A549 treated with DMSO at 1 μM for 4 hours (cell line): ENCODE data around the gene AK3. TPM values are rescaled to one million over a fixed set of nuclear protein-coding genes. Genes with fewer than 3 reads are reported as not detected.

Experiments
- total RNA-seq: library from RNA; stranded (reverse); fragments of 200-300 nt; extraction: Qiagen RNA extraction; gene quantifications from 5 replicates; pipeline ENCODE4 v1.2.3, GENCODE V29; 2022; ENCODE audit warnings: low read depth

The AK3 gene
- 46.8 to 64.4 TPM (median 54.8 TPM) in 5 replicates for total RNA-seq

GRCh38 chr9:4740638-4741364 is at the start of gene AK3:
Gene AK3 (minus strand): TSS chr9:4741202. CDS start chr9:4741087, 115 bp downstream.

GRCh38 chr9:4679268-4680172 is 61.5 kb downstream of the AK3 start, which contains the start of gene CDC37L1:
Gene CDC37L1 (plus strand): TSS chr9:4679569. CDS start chr9:4679768, 199 bp downstream.

GRCh38 chr9:4666042-4666699 is 74.8 kb downstream of the AK3 start, which contains the start of gene SPATA6L:
Gene SPATA6L (minus strand): TSS chr9:4666480. CDS start chr9:4666250, 230 bp downstream.

GRCh38 chr9:4662108-4662988 is 78.7 kb downstream of the AK3 start, which contains the start of gene PLPP6:
Gene PLPP6 (plus strand): TSS chr9:4662294. CDS start chr9:4662376, 82 bp downstream.

Other genes starting within 250 kb of the AK3 start
- 9.6 to 12.3 TPM (median 11.1 TPM) in 5 replicates for gene PLPP6, start 78.9 kb downstream of the AK3 start, total RNA-seq
- gene SPATA6L, start 74.7 kb downstream of the AK3 start, total RNA-seq = 1.5 to 2.5 TPM (median 2.1 TPM) in 5 replicates
- 11.8 to 14.6 TPM (median 12.6 TPM) in 5 replicates for gene CDC37L1, start 61.6 kb downstream of the AK3 start, total RNA-seq
- gene RCL1, start 51.7 kb upstream of the AK3 start, total RNA-seq = 39.9 to 43.9 TPM (median 41.9 TPM) in 5 replicates
- gene JAK2, start 244.1 kb upstream of the AK3 start, total RNA-seq = 2.0 to 3.8 TPM (median 2.9 TPM) in 5 replicates